Smooth muscle cell (in vitro differentiated cells): ENCODE data around the gene C1QTNF9B. TPM values are rescaled to one million over a fixed set of nuclear protein-coding genes. Genes with fewer than 3 reads are reported as not detected.

ENCODE experiments used
- DNase-seq: peaks from one replicate; lab custom pipeline; 2025; ENCODE audit not compliant: unreplicated experiment; lab: John Stamatoyannopoulos, UW
- H2AFZ ChIP-seq: fragments of 200-600 bp; sonication (generic); 2 replicates; pipeline ENCODE4 v1.6.0; 2016; ENCODE audit warnings: antibody characterized with exemption, low read depth, mild to moderate bottlenecking
- H3F3A ChIP-seq: fragments of 200-600 bp; sonication (generic); 2 replicates; pipeline ENCODE4 v1.6.0; 2017; ENCODE audit warnings: antibody characterized with exemption, low read depth
- H3K27ac ChIP-seq: fragments of 200-600 bp; sonication (generic); 2 replicates; pipeline ENCODE4 v1.5.1; 2016; ENCODE audit warnings: low read depth, mild to moderate bottlenecking
- H3K27me3 ChIP-seq: fragments of 200-600 bp; sonication (generic); 2 replicates; pipeline ENCODE4 v1.6.1; 2016; ENCODE audit warnings: low read depth, mild to moderate bottlenecking
- H3K36me3 ChIP-seq: fragments of 200-600 bp; sonication (generic); 2 replicates; pipeline ENCODE4 v1.5.1; 2016; ENCODE audit warnings: low read depth
- H3K4me1 ChIP-seq: fragments of 200-600 bp; sonication (generic); 2 replicates; pipeline ENCODE4 v1.5.1; 2016; ENCODE audit warnings: low read depth
- H3K4me2 ChIP-seq: fragments of 200-600 bp; sonication (generic); 2 replicates; pipeline ENCODE4 v1.6.0; 2016; ENCODE audit warnings: mild to moderate bottlenecking
- H3K4me3 ChIP-seq: fragments of 200-600 bp; sonication (generic); 2 replicates; pipeline ENCODE4 v1.5.1; 2016; ENCODE audit warnings: mild to moderate bottlenecking
- H3K79me2 ChIP-seq: fragments of 200-600 bp; sonication (generic); 2 replicates; pipeline ENCODE4 v1.6.0; 2016; ENCODE audit warnings: low read depth, mild to moderate bottlenecking
- H3K9ac ChIP-seq: fragments of 200-600 bp; sonication (generic); 2 replicates; pipeline ENCODE4 v1.6.0; 2016; ENCODE audit warnings: low read depth
- H3K9me3 ChIP-seq: fragments of 200-600 bp; sonication (generic); replicated peaks from 2 replicates; pipeline ENCODE4 v1.5.1; 2016; ENCODE audit warnings: low read depth
- H4K20me1 ChIP-seq: fragments of 200-600 bp; sonication (generic); 2 replicates; pipeline ENCODE4 v1.6.0; 2016; ENCODE audit warnings: low read depth
- CTCF ChIP-seq: fragments of 200-600 bp; sonication (generic); IDR thresholded peaks from 2 replicates; pipeline ENCODE4 v1.5.1; 2017; ENCODE audit warnings: borderline replicate concordance, mild to moderate bottlenecking, antibody characterized with exemption; ENCODE audit not compliant: insufficient read depth, poor library complexity, severe bottlenecking
- WGBS: methylation state at CpG from one replicate; pipeline ENCODE4 v1.1.7; 2016; ENCODE audit warnings: low lambda C conversion rate; 5-methylcytosine and 5-hydroxymethylcytosine counted together
- polyA plus RNA-seq: library from polyadenylated mRNA; unstranded; fragments of >200 nt; fragmentation: Nextera tagmentation; extraction: Ambion mirVana; gene quantifications from 2 replicates; pipeline ENCODE4 v1.2.1, GENCODE V29; 2016
- total RNA-seq: library from RNA; depleted of rRNA; stranded (reverse); fragments of >200 nt; gene quantifications from 2 replicates; pipeline ENCODE4 v1.2.3, GENCODE V29; 2014

The C1QTNF9B gene
- total and polyA plus RNA-seq, 2 experiments from 2014 or later: 0.21 TPM; not detected in 1

GRCh38 chr13:23855360-23855759, 41.9 kb downstream of the C1QTNF9B start:
- no peaks in the 10 kb centered on the region for H3K9me3 ChIP-seq
- H4K20me1 ChIP-seq: no peaks in the 10 kb centered on the region
- H3F3A ChIP-seq: no peaks in the 10 kb centered on the region
- no peaks in the 10 kb centered on the region for H3K79me2 ChIP-seq
- no peak overlapping the region for H3K27ac ChIP-seq
- H3K27me3 ChIP-seq: no peaks in the 10 kb centered on the region
- H3K9ac ChIP-seq: no peak overlapping the region
- no peaks in the 10 kb centered on the region for H3K36me3 ChIP-seq
- no peak overlapping the region for H2AFZ ChIP-seq
- no peak for TF ChIP-seq CTCF
- no peak for DNase-seq
- WGBS: 95% methylated on average over 3 of the region's 3 CpGs
- no peak overlapping the region for H3K4me2 ChIP-seq
- H3K4me1 ChIP-seq: no peaks in the 10 kb centered on the region
- H3K4me3 ChIP-seq: no peak overlapping the region

- 48% methylated on average over 2 of the region's 2 CpGs for WGBS
- H3K36me3 ChIP-seq: no peaks in the 10 kb centered on the region
- H3K79me2 ChIP-seq: no peaks in the 10 kb centered on the region
- H3K9me3 ChIP-seq: no peaks in the 10 kb centered on the region
- no peak overlapping the region for H3K27ac ChIP-seq
- H3K9ac ChIP-seq: no peak overlapping the region
- no peak overlapping the region for H3K4me2 ChIP-seq
- no peak overlapping the region for H2AFZ ChIP-seq
- no peaks in the 10 kb centered on the region for H3K4me1 ChIP-seq
- no peak for TF ChIP-seq CTCF
- no peak overlapping the region for H3K4me3 ChIP-seq
- no peaks in the 10 kb centered on the region for H3K27me3 ChIP-seq
- no peak for DNase-seq
- no peaks in the 10 kb centered on the region for H3F3A ChIP-seq
- H4K20me1 ChIP-seq: no peaks in the 10 kb centered on the region
Measured at GRCh38 chr13:23852351-23852750, 45.0 kb downstream of the C1QTNF9B start.

- Histone ChIP-seq H3F3A (no peaks in the 10 kb centered on the region), H3K4me3 (no peak overlapping the region), H3K27me3 (no peaks in the 10 kb centered on the region), H3K9me3 (no peaks in the 10 kb centered on the region), H3K4me2 (no peak overlapping the region), H3K4me1 (no peaks in the 10 kb centered on the region), H3K79me2 (no peaks in the 10 kb centered on the region), H3K9ac (no peak overlapping the region), H4K20me1 (no peaks in the 10 kb centered on the region), H3K27ac (no peak overlapping the region), H2AFZ (no peak overlapping the region), H3K36me3 (no peaks in the 10 kb centered on the region)
- no peak for DNase-seq
- WGBS: 93% methylated on average over 2 of the region's 2 CpGs
- no peak for TF ChIP-seq CTCF
Measured at GRCh38 chr13:23851106-23851505, 46.2 kb downstream of the C1QTNF9B start.

- Histone ChIP-seq H3K27me3 (no peaks in the 10 kb centered on the region), H3F3A (no peaks in the 10 kb centered on the region), H3K9ac (no peak overlapping the region), H3K4me3 (no peak overlapping the region), H4K20me1 (no peaks in the 10 kb centered on the region), H3K4me2 (no peak overlapping the region), H2AFZ (no peak overlapping the region), H3K79me2 (no peaks in the 10 kb centered on the region), H3K4me1 (no peaks in the 10 kb centered on the region), H3K9me3 (no peaks in the 10 kb centered on the region), H3K27ac (no peak overlapping the region), H3K36me3 (no peaks in the 10 kb centered on the region)
- 87% methylated on average over 1 of the region's 1 CpG for WGBS
- DNase-seq: no peak
- no peak for TF ChIP-seq CTCF
Measured at GRCh38 chr13:23850134-23850533, 47.2 kb downstream of the C1QTNF9B start.
